HUDEP-2 (cell line): Measurements from ENCODE around the gene UTP20.

Experiments
- DNase-seq, 76 experiments: peaks; one replicate each; lab custom pipeline; 2025; ENCODE audit not compliant: unreplicated experiment in 76 of 76; lab: John Stamatoyannopoulos, UW

Gene UTP20

DNA sequence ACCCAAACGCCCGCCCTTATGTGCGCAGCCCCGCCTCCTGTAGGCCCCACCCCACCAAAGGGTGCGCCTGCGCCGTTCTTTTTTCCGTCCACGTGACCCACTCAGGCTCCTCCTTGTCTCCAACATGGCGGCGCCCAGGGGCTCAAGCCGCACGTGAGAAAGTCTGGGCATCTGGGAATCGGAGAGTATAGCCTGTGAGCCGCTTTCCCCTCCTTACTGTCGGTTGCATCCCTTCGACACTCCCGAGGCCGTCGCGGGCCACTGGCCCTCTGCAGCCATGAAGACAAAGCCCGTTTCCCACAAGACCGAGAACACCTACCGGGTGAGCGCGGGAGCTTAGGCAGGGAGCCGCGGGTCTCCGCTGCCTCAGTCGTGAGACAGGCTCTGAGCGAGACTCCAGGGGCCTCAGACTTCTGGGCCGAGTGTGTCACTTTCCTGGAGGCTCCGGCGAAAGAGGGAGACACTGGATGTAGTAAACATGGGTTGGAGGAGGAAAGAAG, at the start of gene UTP20:
TSS of gene UTP20 (plus strand) at position 100 of the 500 bp plus-strand sequence. CDS start at position 278, 178 bp downstream.
- DNase-seq: peak in 74 of 76 experiments; percentile 36 to 90 (median 80)

DNA sequence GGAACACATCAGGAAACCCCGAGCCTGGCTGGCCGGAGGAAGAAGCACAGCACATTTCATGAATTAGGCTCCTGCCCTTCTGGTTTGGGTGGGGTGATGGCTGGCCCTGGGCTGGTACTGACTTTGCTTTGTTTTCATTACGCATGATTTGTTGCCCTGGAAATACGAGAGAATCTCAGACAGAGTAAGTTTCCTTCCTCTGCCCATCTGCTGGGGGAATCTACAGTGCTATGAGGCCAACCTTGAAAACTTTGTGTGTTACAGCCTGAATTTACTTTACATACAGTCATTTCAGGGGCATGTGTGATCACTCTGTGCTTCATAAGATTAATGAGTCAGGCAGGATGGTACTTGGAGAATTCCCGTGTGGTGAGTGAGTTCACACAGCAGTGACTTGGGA, 49.4 kb upstream of the UTP20 start:
- DNase-seq: no peak

DNA sequence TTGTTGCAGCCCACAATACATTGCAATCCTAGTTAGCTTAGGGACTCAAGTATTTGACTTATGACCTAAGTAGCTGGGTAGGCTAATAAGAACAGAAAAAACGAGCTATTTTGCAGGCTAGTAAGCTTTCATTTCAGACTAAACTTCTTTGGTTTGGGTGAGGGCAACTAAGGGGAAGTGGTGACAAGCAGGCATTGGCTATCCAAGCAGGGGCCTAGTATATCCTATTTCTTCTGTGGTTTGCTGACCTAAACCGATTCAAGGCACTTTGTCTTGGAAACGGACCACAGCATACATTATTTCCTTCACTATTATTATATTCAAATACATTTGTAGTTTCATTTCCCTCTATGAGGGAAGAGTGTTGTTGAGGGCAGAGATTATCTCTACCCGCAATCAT, 48.3 kb upstream of the UTP20 start:
- no peak for DNase-seq

DNA sequence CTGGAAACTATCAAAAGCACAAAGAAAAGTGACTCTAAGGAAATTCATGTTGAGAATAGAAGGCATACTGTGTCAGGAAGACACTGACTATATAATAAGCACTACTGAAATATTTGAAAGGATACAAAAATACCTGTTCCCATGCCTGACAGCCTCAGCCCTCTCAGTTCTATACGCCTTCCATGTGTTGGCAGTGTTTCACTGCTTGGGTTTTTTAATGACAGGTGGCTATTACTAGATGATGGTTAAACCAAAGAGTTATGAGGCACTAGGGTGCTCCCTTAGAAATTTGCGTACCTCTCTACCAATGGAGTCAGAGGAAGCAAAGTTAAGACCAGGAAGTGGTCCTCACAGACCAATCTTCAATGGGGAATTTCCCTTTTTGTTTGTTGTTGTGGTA, 44.2 kb upstream of the UTP20 start:
- no peak for DNase-seq

DNA sequence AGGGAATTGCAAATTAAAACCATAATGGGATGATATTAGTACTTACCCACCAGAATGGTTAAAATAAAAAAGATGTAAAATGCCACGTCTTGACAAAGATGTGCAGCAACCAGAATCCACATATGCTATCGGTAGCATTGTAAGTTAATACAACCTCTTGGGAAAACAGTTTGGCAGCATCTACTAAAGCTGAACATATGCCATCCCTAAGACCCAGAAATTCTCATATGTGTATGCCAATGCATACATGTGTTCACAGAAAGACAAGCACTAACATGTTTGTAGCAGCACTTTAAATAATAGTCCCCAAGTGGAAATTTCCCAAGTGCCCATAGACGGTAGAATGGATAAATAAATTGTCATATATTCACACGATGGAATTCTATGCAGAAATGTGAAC, 41.6 kb upstream of the UTP20 start:
- no peak for DNase-seq

DNA sequence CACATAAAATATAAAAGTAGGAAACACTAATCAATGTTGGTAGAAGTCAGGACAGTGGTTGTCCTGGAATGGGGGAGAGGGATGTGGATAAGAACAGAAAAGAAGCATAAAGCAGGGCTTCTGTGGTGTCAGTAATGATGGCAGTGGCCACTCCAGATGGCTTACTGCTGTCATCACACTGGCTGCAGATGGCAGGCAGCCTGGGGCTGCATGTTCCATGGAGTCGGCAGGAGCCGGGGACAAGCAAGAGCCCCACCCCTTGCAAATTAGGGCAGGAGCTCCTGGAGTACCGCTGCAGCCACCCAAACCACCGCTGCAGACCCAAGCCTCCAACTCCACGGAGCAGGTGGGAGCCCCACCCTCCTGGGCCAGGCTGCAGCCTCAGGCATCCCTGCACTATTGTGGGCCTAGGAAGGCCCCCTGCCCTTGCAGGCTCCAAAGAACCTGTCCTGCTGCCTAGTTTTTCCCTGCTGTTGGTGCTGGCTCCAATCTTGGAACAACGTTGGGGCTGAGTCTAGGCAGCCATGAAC, 41.0 kb upstream of the UTP20 start:
- DNase-seq: no peak

DNA sequence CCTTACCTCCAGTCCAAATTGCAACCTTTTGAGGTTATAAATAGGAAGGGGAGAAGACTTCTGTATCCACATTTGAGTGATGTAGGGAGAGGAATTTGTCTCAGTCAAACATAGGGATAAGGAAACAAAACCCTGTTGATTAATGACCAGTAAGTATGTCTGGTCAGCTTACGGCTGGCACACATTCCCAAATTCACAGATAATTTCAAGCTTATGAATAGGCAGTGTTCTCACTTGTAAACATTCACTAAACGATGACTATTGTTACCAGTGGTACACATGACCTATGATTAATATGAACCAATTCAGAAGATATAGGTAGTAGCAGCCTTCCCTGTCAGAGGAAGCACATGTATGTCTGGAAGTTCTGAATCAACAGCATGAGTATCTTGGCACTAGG, 36.8 kb upstream of the UTP20 start:
- no peak for DNase-seq

DNA sequence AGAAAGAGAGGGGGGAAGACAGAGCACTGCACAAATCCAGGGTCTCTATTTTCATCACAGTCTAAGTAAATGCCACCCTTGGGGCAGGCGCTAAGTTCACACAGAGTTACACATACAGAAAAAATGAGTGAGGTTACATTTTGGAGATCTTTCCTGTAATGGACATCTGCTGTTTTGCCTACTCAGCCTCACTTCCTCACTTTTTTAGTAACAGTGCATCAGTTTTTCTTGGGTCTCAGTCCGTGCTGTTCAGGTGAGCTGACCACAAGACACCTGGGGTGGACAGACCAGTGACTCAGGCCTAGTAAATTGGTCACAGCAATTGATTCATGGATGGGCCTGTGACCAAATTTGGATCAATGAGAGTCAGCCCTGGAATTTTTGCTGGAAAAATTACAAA, 36.3 kb upstream of the UTP20 start:
- DNase-seq: no peak

DNA sequence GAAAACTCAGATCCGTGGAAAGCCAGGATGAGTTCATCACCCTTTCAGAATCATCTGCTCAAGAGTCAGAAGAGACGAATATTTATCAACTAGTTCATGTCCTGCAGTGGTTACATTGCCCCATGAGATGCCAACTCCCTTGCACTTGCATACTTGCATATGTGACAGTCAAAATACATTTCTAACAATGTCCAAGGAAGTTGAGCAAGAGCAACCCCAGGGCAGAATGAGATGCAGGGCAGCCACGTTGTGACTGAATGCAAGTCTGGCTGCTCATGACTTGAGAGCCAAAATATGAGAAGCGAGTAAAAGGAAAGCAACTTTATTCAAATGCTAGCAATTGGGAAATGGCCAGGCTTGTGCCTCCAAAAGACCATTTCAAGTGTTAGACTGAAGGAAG, 23.6 kb upstream of the UTP20 start:
- no peak for DNase-seq

DNA sequence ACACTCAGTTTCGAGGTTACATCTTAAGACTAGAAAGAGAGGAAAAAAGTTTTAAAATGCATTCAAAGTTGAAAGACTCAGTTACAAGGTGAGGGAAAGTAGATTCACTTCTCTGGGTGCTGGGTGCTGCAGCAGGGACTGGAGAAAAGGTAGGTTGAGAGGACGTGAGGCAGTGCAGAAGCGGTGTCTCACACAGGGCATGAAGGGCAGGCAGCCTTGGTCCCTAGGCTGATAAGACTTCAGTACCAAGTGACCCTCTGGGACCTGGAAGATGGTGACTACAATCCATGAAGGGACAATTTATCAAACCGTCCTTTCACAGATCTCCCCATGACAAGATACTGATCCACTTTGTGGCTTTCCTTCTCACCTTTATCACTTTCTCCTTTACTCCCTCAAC, 22.5 kb upstream of the UTP20 start:
- no peak for DNase-seq

DNA sequence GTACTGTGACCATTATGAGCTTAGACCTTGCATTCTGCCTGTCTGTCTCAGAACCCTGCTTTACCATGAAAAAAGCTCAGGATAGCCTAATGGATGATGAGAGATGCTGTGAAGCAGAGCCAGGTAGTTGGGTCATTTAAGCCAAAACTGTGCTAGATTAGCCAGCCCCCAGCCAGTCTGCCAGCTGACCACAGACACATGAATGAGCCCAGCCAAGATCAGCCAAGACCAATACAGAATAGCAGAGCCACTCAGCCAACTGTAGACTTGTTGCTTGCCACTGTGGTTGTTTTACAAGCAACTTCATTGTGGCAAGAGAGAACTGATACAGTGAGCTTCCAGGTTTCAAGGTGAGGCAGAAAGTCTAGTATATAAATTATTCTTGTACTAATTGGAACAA, 12.8 kb upstream of the UTP20 start:
- no peak for DNase-seq

DNA sequence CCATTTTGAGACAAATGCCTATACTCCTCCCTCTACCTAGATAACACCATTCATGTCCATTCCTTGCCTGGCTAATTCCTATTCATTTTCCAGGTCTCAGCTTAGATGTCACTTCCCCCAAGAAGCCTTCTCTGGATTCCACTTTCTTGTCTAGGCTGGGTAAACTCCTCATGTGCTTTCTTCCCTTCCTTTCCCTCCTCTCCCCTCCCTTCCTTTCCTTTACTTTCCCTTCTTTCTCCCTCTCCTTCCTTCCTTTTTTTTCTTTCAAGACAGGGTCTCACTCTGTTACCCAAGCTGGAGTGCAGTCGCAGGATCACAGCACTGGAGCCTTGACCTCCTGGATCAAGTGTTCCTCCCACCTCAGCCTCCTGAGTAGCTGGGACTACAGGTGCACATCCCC, 3.5 kb upstream of the UTP20 start:
- DNase-seq: no peak

DNA sequence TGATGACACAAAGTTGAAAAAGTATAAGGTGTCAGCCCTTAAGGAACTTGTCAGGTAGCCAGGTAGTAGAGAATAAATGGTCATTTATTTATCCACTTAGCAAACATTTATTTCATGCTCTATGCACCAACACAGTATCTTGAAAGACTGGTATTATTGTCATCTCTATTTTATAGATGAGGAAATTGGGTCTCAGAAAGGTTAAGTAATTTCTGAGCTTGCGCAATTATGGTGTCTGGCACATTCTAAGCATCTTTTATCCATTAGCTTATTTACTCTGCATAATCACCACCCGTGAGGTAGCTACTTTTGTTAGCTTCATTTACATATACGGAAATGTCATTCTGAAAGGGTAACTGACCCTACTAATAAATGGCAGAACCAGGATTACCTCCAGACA, 2.5 kb upstream of the UTP20 start:
- DNase-seq: no peak

DNA sequence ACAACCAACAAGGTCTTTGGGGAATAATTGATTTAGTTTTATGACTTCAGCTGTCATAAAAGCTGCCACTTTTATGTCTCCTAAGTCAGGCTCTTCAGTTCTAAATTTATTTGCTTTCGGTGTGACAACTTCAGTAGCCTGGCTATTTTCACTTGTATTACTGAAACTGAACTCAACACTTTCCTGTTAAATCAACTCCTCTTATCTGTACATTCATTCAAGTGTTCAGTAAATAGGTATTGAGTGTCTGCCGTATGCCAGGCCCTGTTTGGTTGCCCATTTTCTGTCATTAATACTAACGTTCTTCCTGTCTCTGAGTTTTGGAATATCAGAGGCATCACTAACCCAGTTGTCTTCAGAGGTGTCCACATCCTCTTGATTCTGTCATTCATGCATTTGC, 7.5 kb downstream of the UTP20 start:
- no peak for DNase-seq

DNA sequence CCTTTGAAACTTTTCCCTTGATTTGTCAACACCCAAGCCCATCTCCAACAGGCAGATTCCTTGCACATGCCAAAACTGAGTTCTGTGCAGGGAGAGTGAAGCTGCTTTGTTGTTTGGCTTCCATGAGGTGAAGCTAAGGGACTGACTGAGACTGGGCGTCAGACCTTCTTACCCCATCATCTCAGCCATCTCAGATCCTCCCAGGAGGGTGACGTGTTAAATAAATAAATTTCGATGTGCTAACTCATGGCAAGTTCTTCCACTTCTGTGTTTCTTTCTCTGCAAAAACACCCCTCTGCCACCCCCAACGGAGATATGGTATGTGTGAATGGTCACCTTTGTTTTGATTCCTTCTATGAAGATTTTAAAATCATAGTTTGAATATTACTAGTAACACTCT, 17.8 kb downstream of the UTP20 start:
- DNase-seq: no peak

DNA sequence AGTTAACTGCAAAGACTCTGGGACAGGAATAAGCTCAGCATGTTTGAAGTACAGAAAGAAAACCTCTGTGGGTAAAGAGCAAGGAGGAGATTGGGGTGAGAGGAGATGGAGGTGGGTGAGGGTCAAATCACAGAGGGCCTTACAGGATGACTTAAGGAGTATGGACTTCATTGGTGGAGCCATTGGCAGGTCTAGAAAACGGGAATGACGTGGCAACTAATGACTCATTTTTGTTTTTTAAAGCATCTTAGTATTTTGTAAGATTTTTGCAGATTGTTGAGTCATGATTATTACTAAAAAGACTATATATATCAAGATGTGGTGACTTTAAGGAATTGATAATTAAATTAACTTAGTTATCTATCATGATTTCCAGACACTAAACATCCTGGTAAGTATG, 18.5 kb downstream of the UTP20 start:
- no peak for DNase-seq

DNA sequence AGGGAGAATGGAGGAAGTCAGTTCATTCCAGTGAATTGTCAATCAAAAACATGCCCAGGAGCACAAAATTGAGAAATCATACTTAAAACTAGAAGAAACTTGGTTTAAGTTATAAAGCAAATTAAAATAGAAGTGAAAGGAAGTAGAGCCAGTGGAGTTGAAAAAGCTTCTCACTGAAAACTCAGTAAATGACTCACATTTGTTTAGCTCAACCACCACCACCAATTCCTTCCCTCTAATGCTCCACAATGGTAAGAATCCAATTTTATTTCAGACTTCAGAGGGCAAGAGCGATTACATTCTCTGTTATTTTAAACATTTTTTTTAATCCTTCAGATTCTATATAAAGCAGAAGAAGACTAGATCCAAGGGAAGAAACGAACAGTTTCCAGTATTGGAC, 19.4 kb downstream of the UTP20 start:
- DNase-seq: no peak

DNA sequence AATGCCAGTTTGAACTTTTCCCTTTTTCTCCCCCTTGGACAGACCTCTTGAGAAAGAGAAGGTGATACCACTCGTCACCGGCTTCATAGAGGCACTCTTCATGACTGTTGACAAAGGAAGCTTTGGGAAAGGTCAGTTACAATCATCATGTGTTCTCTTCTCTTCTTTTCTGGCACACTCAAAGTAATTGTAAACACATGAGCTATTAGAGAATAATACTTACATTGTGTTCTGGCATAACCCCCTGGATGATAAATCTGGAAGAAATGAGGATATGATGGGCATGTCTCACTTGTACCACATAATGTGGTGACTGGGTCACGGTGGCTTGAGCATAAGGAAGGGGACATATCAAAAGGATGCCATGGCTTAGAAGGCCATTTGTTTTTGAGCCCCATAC, 20.0 kb downstream of the UTP20 start:
- no peak for DNase-seq

DNA sequence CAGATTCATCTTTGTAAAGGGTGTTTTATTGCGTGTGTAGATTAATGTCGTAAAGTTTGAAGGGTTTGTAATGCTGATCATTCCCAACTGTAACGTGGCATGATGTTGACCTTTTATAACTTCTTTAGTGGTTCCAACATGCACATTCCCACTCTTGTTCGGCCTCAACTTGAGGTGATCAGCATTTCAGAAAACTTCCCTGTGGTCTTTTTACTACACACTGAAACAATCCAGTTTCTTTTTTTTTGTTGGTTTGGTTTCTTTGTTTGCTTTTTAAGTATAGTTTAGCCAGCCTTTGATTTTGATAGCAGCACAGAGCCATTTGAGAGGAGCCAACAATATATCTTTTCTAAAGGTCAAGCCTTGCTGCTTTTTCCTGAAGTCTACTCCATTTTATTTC, 22.8 kb downstream of the UTP20 start:
- no peak for DNase-seq

DNA sequence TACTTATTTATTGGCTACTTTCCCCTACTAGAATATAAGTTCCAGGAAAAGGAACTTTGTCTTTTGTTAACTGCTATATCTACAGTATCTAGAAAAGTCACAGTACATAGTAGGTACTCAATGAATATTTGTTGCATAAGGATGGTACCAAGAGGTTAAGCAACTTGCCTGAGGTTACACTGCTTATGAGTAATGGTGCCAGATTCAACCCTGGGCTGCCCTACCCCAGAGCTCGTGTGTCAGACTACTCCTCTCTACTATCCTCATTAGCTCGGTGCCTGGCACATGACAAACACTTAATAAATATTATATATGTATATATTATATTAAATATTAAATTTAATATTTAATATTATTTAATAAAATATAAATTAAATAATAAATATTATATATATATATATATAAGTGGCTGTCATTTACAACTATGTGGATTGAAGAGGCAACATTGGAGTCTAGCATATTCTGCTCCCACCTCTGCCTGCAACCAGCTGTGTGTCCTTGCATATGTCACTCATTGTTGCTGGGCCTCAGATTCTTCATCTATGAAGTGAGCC, 25.4 kb downstream of the UTP20 start:
- no peak for DNase-seq

DNA sequence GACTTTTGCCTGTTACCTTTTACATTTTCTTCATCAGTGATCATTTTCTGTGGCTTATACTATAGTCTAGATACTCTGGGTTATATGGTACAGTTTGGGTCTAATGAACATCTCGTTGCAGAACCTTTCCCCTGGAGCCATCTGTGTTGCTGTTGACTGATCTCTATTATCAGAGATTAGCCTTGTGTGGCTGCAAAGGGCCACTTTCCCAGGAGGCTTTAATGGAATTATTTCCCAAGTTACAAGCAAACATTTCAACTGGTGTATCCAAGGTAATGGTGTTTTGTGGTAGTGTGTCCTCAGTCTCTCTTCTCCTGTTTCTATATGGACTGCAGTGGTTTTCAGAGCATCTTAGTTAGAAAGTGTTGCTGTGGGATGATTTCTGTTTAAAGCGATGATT, 25.9 kb downstream of the UTP20 start:
- DNase-seq: no peak

DNA sequence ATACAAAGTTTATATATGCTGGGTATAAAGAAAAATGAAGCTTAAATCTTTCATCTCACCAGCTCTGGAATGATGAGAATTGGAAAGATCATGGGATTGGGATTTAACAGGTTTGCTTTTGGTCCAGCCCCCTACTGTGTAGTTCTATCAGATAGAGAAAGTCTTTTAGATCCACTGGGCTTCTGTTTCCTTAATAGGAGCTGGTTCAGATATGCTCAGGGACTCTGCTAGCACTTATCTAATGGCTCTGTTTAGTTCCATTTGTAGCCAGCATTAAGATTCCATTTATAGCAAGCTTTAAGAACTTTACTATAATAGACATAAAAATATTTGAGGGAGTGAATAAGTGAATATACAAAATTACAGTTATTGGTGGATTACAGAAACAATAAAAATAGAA, 42.6 kb downstream of the UTP20 start:
- no peak for DNase-seq

DNA sequence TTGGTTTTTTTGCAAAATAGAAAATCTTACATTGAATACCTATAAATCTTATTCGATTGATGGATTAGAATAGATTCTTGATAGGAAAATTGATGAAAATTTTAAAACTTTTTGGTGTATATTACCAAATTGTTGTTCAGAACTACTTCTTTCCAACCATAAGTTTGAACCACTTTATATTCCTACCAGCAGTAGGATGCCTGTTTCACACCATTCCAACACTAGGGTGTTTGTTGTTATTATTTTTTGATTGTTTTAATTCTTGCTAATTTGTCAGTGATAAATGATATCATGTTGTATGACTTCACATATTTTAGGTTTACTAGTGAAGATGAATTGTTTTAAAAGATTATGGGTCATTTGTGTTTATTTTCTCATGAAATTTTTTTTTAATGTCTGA, 43.4 kb downstream of the UTP20 start:
- DNase-seq: no peak
